HG02943 (cell line): Measurements from ENCODE around the gene GPATCH2.
A peak's percentile ranks its signal among the peaks of the same experiment; 100 is the strongest.
"Not testable (repeated sequence)": the region's sequence is repeated elsewhere in the genome, so short reads cannot be mapped to it uniquely, and the experiment has no call there.

Experiments used
- ATAC-seq: cut with Tn5 transposase; IDR thresholded peaks from one replicate; pipeline ENCODE4 v1.9.1; 2021; ENCODE audit warnings: mild to moderate bottlenecking, low read depth, moderate library complexity; ENCODE audit not compliant: unreplicated experiment

Gene GPATCH2

DNA sequence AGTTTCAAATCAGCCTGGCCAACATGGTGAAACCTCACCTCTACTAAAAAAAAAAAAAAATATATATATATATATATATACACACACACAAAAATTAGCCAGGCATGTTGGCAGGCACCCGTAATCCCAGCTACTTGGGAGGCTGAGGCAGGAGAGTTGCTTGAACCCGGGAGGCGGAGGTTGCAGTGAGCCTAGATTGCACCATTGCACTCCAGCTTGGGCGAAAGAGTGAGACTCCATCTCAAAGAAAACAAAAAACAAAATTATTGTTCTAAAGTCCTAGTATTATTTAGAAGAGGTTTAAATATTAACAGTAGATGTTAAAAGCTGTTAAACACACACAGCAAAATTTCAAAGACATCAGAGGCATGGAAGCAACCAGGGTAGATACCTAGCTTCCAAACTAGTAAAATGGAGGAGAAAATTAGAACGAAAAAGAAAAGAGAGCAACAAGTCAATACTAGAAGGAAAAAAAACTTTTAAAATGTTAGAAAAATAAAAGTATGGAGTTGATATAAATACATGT lies 46.5 kb downstream of the GPATCH2 start:
- ATAC-seq = not testable (repeated sequence)

DNA sequence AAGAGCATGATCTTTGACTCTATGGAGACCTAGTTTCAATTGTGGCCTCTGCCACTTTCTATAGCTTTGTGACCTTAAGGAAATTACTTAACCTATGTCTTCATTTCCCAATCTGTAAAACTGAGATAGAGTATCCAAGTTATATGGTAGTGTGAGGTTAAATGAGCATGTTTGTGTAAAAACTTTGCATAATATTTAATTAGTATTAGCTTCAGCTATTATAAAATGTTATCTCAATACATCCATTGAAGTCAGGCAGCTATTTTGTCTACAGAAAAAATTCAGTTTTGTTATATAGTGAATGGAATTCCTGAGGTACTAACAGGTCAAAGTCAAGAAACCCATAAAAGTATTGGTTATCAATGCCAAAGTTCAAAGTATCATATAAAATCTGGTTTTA lies 53.6 kb downstream of the GPATCH2 start:
- no peak for ATAC-seq

DNA sequence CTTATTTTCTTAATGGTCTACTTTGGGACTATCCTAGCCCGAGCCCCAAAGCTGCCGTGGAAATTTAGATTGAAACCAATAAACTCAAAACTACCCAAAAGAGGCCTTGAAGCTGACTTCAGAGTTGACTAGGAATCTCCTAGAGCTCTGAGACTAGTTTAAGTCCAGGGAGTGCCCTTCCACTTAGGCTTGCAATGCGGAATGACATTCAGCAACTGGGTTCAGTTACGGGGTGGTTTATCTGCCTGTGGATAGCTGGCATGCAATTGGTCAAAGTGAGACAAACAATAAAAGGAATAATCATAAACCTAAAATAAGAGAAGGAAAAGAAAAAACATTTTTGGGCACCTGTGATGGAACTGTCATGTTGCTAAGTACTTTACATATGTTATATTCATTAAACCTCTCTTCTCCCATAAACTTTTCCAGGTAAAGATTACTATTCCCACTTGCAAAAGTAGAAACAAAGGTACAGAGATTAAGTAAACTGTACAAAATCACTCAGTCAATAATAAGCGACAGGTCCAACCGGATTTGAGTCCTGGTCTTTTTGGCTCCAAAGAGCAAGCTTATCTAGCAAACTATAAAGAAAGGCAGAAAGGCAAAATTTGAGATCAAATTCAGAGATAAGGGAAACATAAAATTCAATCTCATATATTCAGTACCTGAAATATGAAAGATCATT lies 56.5 kb downstream of the GPATCH2 start:
- no peak for ATAC-seq

GRCh38 chr1:217569021-217569420 lies 61.9 kb downstream of the GPATCH2 start:
- ATAC-seq = no peak

DNA sequence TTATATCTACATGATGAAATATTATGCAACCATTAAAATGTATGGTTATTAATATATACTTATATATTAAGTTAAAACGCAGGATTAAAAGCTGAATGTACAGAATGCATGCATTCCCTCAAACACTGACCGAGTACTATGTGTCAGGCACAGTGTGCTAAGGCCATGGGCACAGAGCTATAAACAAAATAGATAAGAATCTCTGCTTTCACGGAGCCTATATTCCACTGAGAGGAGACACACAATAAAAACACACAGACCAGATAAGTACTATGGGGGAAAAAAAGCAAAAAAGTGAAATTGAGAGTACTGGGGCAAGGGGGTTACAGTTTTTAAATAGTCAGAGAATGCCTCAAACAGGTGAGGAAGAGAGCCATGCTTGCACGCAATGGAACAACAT lies 62.7 kb downstream of the GPATCH2 start:
- no peak for ATAC-seq

- no peak for ATAC-seq
These were observed 66.1 kb downstream of the GPATCH2 start for GRCh38 chr1:217564833-217565232.

- ATAC-seq = no peak
These were observed 66.7 kb downstream of the GPATCH2 start for GRCh38 chr1:217564207-217564606.

DNA sequence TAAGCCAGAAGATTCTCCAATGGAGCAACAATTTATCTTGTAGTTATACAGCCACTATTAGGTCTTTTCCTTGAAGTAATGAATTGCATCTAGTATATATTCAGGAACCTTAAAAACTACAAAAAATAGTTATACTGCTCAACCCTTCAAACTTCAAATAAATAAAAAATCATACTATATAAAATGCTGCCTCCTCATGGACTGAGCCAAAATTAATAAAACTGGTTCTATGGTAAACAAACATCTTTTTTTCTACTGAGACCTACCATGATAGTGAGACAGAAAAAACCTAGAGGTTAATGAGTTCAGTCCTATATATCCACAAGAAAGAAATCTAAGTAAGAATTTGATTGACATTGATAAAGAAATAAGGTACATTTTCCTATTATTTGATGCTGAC lies 67.7 kb downstream of the GPATCH2 start:
- no peak for ATAC-seq

GRCh38 chr1:217562229-217562878 lies 68.5 kb downstream of the GPATCH2 start:
- no peak for ATAC-seq

DNA sequence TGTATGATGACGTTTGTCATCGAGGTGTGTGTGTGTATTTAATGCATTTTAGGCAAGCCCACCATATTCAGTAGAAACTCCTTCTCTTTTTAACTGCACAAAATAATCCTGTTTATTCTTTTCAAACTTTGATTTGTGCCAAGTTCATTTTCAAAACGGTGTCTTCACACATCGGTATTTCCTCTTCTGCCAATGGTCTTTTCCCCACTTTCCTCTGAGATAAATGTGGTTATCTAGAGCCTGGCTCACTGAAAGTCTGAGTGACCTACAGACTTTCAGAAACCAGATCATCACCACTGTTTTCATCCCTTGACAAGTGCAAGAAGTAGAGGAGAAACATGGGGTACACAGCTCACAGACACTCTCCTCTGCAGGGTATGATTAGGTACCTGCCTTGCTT lies 69.4 kb downstream of the GPATCH2 start:
- no peak for ATAC-seq

GRCh38 chr1:217554849-217555248 lies 76.0 kb downstream of the GPATCH2 start:
- no peak for ATAC-seq

- ATAC-seq = no peak
These were observed 76.9 kb downstream of the GPATCH2 start for GRCh38 chr1:217553949-217554509.

GRCh38 chr1:217552339-217552951 lies 78.4 kb downstream of the GPATCH2 start:
- ATAC-seq = no peak

DNA sequence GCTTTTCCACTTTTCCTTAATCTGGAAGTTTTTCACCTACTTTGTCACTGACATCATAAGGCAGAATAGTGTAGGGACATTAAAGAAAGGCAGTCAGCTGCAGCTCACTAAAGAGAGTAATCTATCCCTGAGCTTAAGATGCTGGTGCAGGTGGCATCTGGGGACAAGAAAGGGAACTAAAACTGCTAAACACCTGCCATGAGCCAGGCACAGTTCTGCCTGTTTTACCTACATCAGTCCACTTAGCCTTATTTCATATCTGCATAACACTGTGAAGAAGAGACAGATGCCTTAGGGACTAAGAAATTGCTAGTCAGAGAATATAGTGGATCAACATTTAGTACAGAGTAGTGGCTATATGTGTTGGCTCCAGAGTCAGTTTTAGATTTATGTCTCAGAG lies 88.1 kb downstream of the GPATCH2 start:
- peak; percentile 94 for ATAC-seq

DNA sequence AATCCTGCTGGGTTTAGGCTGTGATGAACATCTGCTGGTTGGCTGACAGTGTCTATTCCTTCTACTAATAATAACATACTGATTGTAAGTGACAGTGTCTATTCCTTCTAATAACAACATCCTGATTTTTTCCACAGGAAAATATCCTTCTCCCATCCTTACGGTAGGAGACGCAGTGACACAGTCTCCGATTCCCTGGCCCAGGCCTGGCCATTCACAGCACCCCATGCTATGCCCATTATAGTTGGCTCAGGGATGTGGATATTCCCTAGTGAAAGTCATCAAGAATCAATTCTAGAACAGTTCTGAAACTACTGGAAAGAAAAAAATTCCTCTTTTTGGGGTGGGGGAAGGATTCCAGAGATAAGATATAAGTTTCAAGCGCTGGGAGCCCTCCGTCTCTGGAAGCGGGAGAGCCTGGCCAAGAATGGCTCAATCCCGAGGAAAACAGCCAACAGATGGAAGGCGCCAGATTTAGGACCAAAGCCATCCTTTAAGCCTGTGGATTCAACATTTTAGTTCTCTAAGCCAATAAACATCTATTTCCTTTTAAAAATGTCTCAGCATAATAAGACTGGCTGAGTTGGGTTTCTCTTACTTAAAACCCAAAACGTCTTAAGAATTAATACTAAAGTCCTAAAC lies 88.6 kb downstream of the GPATCH2 start:
- no peak for ATAC-seq

DNA sequence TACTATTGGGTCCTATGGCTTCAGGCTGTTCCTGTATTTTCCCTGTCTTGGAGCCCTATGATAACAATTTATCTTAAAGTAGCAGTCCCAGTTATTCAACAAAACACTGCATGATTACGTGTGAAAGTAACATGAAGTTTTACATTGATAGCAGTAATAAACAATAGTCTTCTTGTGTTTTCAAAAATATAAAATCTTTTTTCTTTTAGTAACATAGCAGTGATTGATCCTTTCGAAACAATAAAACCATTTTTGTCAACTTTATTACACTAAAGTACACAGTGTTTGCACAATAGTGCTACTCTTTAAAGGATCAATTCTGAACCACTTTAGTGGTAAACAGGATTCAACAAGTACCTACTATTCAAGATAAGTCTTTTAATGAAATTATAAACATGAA lies 90.6 kb downstream of the GPATCH2 start:
- no peak for ATAC-seq

DNA sequence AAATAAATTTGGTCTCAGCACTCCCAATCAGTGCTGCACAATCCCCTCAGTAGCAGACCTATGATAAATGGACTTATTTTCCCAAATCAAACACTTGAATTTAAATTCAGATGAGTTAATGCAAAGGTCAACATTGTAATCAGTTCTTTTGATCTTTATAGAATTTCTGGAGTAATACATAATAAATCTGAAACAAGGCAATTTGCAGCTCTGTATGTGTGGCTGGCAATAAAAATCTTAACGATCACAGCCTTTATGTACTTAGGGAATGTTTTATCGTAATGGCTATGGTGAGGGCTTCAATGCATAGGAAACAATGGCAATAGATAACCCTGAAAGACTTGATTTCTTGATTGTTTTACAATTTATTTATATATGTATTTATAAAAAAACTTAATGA lies 91.4 kb downstream of the GPATCH2 start:
- no peak for ATAC-seq

DNA sequence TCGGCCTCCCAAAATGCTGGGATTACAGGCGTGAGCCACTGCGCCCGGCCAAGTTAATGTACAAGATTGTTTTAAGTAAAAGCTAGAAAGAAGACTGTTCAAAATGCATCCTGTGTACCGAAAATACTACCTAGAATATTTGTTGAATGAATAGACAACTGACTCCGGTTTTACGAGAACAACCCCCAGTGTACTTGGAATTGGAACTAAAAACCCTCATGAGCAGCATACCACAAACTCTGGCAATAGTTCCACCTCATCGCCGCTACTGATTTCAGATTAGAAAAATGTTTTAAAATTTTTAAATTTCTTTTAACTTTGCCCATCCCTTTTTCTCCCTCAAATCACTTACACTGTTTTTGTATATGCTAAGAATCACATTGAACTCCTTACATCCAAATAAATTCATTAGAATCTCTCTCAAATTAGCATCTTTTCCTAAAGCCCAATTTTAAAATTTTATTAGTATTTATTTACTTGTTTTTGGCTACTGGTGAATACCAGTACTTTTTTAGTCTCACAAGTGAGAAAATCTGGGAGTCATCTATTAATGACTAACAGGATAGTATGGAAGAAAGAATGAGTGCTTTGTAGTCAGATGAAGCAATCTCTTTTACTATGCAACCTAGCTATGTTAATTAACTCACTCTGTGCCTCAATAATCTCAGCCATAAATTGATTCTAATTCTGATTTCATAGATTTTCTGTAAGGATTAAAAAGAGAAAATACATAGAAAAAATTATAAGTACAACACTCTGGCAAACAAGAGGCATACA lies 95.1 kb downstream of the GPATCH2 start:
- no peak for ATAC-seq

- no peak for ATAC-seq
These were observed 96.3 kb downstream of the GPATCH2 start for GRCh38 chr1:217534566-217534965.

DNA sequence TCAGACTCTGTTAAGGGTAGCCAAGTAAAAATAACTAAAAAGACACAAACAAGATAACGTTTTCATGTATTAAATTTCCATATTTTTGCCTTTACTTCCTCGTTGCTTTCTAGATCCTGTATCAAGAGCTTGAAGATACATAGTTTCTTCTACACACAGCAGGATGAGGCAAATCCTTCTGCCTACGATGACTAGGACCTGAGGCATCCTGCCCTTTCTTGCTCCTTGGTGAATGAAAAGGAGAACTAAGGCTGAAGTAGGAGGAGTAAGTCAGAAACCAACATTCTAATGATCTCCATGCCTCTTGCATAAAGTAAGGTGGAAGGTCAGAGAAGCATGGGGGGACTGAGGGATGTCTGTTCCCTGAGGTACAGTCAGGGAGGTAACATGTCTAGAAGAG lies 102.6 kb downstream of the GPATCH2 start:
- ATAC-seq = no peak
